ENCODE results near the gene CAMSAP3.
"Not testable (repeated sequence)": the region's sequence is repeated elsewhere in the genome, so short reads cannot be mapped to it uniquely, and the experiment has no call there.

Gene CAMSAP3

GRCh38 chr19:7575434-7576040 is 20.1 kb upstream of the CAMSAP3 start:
- DNase-seq = no peak

GRCh38 chr19:7577422-7577821 is 18.2 kb upstream of the CAMSAP3 start:
- DNase-seq = not testable (repeated sequence)

DNA sequence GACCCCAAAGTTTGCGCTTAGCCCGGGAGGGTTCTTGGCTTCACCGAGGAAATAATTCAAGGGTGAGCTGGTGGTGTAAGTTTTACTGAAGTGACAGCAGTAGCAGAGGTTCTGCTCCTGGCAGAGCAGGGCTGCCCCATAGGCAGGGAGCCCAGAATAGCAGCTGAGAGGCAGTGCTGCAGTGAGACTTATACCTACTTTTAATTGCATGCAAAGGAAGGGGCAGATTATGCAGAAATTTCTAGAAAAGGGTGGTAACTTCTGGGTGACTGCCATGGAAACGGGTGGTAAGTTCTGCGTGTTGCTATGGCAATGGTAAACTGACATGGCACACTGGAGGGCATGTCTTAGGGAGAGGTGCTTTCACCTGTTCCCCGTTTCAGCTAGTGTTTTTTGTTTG is 17.5 kb upstream of the CAMSAP3 start:
- no peak for DNase-seq

- DNase-seq = no peak
Measured at GRCh38 chr19:7579182-7579581, 16.5 kb upstream of the CAMSAP3 start.

GRCh38 chr19:7582446-7582845 is 13.2 kb upstream of the CAMSAP3 start:
- no peak for DNase-seq

- no peak for DNase-seq
Measured at GRCh38 chr19:7589822-7590221, 5.8 kb upstream of the CAMSAP3 start.

GRCh38 chr19:7590256-7590655 is 5.4 kb upstream of the CAMSAP3 start:
- DNase-seq = no peak

- DNase-seq = no peak
Measured at GRCh38 chr19:7596211-7596937, 711 bp downstream of the CAMSAP3 start.

GRCh38 chr19:7597689-7598088 is 2.0 kb downstream of the CAMSAP3 start:
- DNase-seq = no peak

DNA sequence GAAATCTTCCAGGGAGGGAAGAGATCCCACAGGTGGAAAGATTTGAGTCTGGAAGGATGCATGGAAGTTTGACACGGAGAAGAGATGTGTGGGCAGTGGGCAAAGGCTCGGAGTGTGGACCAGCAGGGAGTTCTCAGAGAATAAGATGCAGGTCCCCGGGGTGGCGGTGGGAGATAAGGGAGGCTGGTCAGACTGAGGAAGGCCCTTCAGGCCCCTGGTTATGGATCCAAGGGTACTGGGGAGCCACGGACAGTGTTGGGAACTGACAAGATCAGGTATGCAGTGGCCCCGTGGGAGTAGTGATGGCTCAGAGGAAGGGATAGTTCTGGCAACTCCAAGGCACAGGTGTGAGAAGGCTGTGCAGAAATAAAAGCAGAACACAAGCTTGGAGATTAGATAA is 2.5 kb downstream of the CAMSAP3 start:
- DNase-seq = no peak

GRCh38 chr19:7600721-7601120 is 5.1 kb downstream of the CAMSAP3 start:
- no peak for DNase-seq

- no peak for DNase-seq
Measured at GRCh38 chr19:7602240-7602934, 6.7 kb downstream of the CAMSAP3 start.

- no peak for DNase-seq
Measured at GRCh38 chr19:7602935-7603497, 7.4 kb downstream of the CAMSAP3 start.

GRCh38 chr19:7603919-7604318 is 8.3 kb downstream of the CAMSAP3 start:
- DNase-seq = no peak

DNA sequence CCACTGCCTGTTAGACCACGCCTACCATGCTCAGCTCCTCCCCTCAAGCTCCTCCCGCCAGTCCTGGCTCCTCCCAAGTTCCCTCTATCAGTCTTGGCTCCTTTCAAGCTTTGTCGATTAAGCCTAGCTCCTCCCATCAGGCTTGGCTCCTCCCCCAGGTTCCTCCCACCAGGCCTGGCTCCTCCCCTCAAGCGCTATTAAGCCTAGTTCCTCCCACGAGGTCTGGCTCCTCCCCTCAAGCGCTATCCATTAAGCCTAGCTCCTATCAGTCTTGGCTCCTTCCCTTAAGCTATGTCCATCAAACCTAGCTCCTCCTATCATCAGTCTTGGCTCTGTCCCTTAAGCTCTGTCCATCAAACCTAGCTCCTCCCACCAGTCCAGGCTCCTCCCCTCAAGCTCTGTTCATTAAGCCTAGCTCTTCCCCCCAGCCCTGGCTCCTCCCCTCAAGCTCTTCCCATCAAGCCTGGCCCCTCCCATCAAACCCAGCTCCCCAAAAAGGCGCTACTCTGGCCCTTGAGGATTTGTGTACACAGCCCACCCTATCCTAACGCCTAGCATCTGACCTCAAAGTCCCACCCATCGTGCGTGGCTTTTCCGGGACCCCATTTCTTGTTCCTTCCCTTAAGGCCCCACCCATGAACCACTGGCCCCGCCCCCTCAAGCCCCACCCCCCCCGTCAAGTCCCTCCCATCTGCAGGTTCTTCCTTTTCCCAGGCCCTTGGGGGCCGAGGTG is 10.0 kb downstream of the CAMSAP3 start:
- DNase-seq = no peak

- no peak for DNase-seq
Measured at GRCh38 chr19:7606289-7606688, 10.6 kb downstream of the CAMSAP3 start.

DNA sequence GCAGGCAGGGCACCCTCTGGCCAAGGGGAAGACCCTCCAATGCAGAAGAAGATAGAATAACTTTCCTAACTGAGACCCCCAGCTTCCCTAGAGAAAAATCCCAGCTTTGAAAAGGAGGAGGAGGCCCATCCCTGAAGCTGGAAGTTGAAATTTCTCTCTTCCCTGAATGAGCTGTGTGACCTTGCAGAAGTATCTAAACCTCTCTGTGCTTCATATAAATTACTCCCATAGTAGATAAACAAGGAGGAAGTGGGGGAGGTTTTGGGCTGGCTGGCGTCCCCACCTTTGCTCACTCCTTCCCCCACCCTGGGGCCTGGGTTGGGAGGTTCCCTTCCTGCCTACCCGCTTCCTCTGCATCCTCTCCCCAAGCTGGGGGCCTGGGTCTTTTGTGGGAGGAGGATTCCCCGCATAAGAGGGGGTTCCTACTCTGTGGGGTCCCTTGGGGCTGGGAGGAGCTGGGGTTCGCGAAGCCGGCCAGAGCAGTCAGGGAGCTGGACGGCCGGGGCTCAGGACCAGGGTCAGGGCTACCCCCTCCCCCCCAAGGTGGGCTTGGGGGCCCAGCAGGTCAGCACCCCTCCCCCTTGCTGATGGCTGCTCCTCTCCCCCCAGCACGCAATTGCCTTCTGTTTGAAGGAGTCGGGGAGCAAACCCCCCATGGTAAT is 11.7 kb downstream of the CAMSAP3 start:
- DNase-seq = no peak

DNA sequence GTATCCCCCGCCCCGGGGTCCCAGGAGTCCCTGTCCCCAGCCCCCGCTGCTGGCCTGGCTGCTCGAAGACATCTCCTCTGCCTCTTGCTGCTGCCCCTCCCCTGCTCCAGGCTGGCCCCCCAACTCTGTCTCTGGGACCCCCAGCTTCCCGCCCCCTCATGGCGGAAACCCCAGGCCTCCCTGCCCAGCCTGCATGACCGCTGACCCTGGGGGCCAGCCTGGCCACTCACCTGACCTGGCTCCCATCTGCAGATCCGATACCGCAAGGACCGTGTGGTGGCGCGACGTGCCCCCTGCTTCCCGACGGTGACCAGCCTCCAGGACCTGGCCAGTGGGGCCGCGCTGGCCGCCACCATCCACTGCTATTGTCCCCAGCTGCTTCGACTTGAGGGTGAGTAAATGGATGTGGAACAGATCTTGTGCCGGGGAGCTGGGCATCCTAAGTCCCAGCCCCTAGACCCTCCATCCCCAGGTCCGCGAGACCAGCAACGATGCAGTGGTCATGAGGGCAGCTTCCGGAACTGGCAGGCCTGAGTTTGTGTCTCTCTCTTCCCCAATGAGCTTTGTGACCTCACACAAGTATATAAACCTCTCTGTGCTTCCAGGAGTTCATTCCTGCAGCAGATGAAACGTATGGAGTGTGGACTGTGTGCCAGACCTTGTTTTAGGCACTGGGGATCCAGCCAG is 12.4 kb downstream of the CAMSAP3 start:
- DNase-seq = no peak

- no peak for DNase-seq
Measured at GRCh38 chr19:7610491-7611240, 15.0 kb downstream of the CAMSAP3 start.

DNA sequence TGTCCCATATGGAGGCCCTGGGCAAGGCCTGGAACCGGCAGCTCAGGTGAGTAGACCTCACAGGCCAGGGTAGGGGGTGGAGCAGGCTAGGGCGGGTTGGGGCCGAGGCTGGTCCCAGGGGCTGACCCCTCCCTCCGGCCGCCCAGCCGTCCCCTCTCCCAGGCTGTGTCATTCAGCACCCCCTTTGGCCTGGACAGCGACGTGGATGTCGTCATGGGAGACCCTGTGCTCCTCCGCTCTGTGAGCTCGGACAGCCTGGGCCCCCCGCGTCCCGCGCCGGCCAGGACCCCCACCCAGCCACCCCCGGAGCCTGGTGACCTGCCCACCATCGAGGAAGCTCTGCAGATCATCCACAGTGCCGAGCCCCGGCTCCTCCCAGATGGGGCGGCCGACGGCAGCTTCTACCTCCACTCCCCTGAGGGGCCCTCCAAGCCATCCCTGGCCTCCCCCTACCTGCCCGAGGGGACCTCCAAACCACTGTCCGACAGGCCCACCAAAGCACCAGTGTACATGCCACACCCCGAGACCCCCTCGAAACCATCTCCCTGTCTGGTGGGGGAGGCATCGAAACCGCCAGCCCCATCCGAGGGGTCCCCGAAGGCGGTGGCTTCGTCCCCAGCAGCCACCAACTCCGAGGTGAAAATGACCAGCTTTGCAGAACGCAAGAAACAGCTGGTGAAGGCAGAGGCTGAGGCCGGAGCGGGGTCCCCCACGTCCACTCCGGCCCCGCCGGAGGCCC is 16.0 kb downstream of the CAMSAP3 start:
- no peak for DNase-seq

Data from NCI-H2029 treated with DMSO at 0.1 percent for 48 hours (cell line).